GM12878 (cell line): Measurements from ENCODE around the gene ANK3.

Experiments
- PAX8 ChIP-seq: fragments of 450-650 bp; IDR thresholded peaks from 2 replicates; pipeline ENCODE4 v1.6.1; 2017; ENCODE audit warnings: mild to moderate bottlenecking, moderate library complexity
- RAD51 ChIP-seq: fragments of 450-650 bp; IDR thresholded peaks from 2 replicates; pipeline ENCODE4 v1.6.1; 2016; ENCODE audit warnings: moderate library complexity, mild to moderate bottlenecking, inconsistent platforms
- SUZ12 ChIP-seq: fragments of 200-600 bp; sonication (generic); IDR thresholded peaks from one replicate; pipeline ENCODE4 v1.6.1; 2018; ENCODE audit warnings: antibody characterized with exemption, mild to moderate bottlenecking; ENCODE audit not compliant: unreplicated experiment
- TAF1 ChIP-seq: IDR thresholded peaks from 2 replicates; pipeline ENCODE4 v1.6.1; 2011; ENCODE audit warnings: mild to moderate bottlenecking, low read depth, low read length, borderline replicate concordance
- TF ChIP-seq, protein P1 (sequence below): fragments of 450-650 bp; IDR thresholded peaks from 2 replicates; pipeline ENCODE4 v1.6.1; 2017; ENCODE audit warnings: antibody characterized with exemption, mild to moderate bottlenecking, moderate library complexity
- TF ChIP-seq, protein P2 (sequence below): IDR thresholded peaks from 2 replicates; pipeline ENCODE4 v1.6.1; 2012; ENCODE audit warnings: low read depth, low read length, improper control_type of control experiment

DNA sequence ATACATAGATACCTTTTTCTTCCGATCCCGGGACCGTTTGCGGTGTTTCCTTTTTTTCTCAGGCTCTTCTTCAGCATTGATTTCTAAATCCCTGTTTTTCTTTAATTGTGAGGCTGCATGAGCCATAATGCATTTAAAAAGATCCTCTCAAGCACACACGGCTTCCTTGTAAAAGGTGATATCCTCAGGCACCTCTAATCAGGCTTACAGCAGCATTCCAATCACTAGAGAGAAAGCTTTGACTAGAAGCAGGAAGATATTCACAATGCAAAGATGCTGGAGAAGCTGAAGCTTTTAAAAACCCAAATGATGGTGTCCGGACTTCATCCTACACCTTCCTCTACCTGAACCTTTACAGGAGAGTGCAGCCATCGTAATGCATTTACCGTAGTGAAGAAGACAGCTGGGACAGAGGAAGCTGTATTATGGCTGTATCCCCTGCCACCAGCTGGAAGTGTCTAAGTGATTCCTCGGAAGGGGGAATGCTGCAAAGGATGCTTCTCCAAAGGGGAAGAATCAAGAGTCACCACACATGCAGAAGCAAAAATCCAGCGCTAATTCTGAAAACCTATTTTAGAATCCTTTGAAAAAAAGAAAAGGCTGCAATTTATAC, at the start of gene ANK3:
- TF ChIP-seq SUZ12 = no peak
- TF ChIP-seq, protein P1, sequence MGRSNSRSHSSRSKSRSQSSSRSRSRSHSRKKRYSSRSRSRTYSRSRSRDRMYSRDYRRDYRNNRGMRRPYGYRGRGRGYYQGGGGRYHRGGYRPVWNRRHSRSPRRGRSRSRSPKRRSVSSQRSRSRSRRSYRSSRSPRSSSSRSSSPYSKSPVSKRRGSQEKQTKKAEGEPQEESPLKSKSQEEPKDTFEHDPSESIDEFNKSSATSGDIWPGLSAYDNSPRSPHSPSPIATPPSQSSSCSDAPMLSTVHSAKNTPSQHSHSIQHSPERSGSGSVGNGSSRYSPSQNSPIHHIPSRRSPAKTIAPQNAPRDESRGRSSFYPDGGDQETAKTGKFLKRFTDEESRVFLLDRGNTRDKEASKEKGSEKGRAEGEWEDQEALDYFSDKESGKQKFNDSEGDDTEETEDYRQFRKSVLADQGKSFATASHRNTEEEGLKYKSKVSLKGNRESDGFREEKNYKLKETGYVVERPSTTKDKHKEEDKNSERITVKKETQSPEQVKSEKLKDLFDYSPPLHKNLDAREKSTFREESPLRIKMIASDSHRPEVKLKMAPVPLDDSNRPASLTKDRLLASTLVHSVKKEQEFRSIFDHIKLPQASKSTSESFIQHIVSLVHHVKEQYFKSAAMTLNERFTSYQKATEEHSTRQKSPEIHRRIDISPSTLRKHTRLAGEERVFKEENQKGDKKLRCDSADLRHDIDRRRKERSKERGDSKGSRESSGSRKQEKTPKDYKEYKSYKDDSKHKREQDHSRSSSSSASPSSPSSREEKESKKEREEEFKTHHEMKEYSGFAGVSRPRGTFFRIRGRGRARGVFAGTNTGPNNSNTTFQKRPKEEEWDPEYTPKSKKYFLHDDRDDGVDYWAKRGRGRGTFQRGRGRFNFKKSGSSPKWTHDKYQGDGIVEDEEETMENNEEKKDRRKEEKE = no peak
- no peak for TF ChIP-seq RAD51
- TF ChIP-seq PAX8 = no peak
- no peak for TF ChIP-seq TAF1
- TF ChIP-seq, protein P2, sequence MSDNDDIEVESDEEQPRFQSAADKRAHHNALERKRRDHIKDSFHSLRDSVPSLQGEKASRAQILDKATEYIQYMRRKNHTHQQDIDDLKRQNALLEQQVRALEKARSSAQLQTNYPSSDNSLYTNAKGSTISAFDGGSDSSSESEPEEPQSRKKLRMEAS = no peak
